OCI-LY3 (cell line): ENCODE data around the gene TUBGCP2.

Source experiments
- H2AFZ ChIP-seq: fragments of 200-600, 300-600 bp; shearing (Covaris generic); 2 replicates; pipeline ENCODE4 v1.6.0; 2014; ENCODE audit warnings: antibody characterized with exemption, low read depth, low read length
- H3K27ac ChIP-seq: fragments of 200-600, 300-600 bp; sonication (generic); 2 replicates; pipeline ENCODE4 v1.5.1; 2014; ENCODE audit warnings: mild to moderate bottlenecking, low read length, moderate library complexity, mixed read lengths
- H3K27me3 ChIP-seq: fragments of 200-600, 300-600 bp; sonication (generic); 2 replicates; pipeline ENCODE4 v1.6.1; 2014; ENCODE audit warnings: low read depth, low read length, mixed read lengths
- H3K36me3 ChIP-seq: fragments of 200-600, 300-600 bp; sonication (generic); replicated peaks from 2 replicates; pipeline ENCODE3; 2014; ENCODE audit warnings: low read depth, low read length, mixed read lengths
- H3K4me1 ChIP-seq: fragments of 300-600, 200-600 bp; sonication (generic); 2 replicates; pipeline ENCODE4 v1.6.1; 2014; ENCODE audit warnings: low read length, mixed read lengths
- H3K4me2 ChIP-seq: fragments of 200-600, 300-600 bp; sonication (generic); 2 replicates; pipeline ENCODE4 v1.6.1; 2014; ENCODE audit warnings: low read length, mixed read lengths
- H3K4me3 ChIP-seq: fragments of 300-600, 200-600 bp; sonication (generic); 2 replicates; pipeline ENCODE4 v1.5.1; 2014; ENCODE audit warnings: antibody characterized with exemption, mild to moderate bottlenecking, low read length, moderate library complexity
- H3K79me2 ChIP-seq: fragments of 300-600, 200-600 bp; shearing (Covaris generic); 2 replicates; pipeline ENCODE4 v1.6.1; 2014; ENCODE audit warnings: mild to moderate bottlenecking, low read length, mixed read lengths
- H3K9ac ChIP-seq: fragments of 300-600, 200-600 bp; shearing (Covaris generic); 2 replicates; pipeline ENCODE4 v1.6.0; 2014; ENCODE audit warnings: mild to moderate bottlenecking, low read length, moderate library complexity
- H3K9me3 ChIP-seq: fragments of 200-600, 300-600 bp; shearing (Covaris generic); 2 replicates; pipeline ENCODE4 v1.6.1; 2014; ENCODE audit warnings: low read length, mixed read lengths; ENCODE audit not compliant: insufficient read depth
- H4K20me1 ChIP-seq: fragments of 200-600, 300-600 bp; sonication (generic); 2 replicates; pipeline ENCODE4 v1.6.1; 2016; ENCODE audit warnings: low read length, mixed read lengths; ENCODE audit not compliant: insufficient read depth
- EZH2phosphoT487 ChIP-seq: fragments of 200-600 bp; shearing (Covaris generic); IDR thresholded peaks from 2 replicates; pipeline ENCODE4 v1.6.1; 2018; ENCODE audit warnings: antibody characterized with exemption, mixed run types, low read depth
- TF ChIP-seq, protein P1 (sequence below): fragments of 200-600, 300-600 bp; sonication (generic); IDR thresholded peaks from 2 replicates; pipeline ENCODE4 v1.5.1; 2014; ENCODE audit warnings: antibody characterized with exemption, low read length, low read depth

The TUBGCP2 gene

DNA sequence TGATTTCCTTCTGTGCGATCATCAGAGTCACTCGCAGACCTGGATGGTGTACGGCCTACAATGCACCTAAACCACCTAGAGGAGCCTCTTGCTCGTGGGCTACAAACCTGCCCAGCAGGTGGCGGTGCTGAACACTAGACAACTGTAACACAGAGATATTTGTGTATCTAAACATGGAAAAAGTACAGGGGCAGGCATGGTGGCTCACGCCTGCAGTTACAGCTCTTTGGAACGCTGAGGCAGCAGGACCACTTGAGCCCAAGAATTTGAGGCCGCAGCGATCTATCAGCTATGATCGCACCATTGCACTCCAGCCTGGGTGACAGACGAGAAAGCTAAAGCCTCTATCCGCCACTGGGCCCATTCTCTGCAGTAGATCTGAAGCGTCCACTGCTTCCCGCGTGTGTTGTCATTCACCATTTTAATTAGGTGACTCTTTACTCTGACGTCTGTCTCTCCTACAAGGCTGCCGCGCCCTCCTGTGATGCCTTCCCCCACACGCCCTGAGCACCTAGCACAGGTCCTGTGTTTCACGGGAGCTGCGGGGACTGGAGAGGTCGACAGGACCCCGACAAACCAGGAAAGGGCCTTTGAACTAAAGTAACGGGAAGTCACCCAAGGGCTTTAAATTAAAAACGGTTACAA lies 774 bp downstream of the TUBGCP2 start:
- Histone ChIP-seq H3K27ac (peak overlapping the region; percentile 88), H3K4me1 (peaks cover 27% of the 10 kb centered on the region), H2AFZ (no peak overlapping the region), H3K4me3 (peak overlapping the region; percentile 100), H3K36me3 (peaks cover 4% of the 10 kb centered on the region), H3K27me3 (no peaks in the 10 kb centered on the region), H3K79me2 (peaks cover 52% of the 10 kb centered on the region), H3K9me3 (no peaks in the 10 kb centered on the region), H3K9ac (peak overlapping the region; percentile 96), H3K4me2 (peak overlapping the region; percentile 79), H4K20me1 (peaks cover 4% of the 10 kb centered on the region)
- no peak for TF ChIP-seq EZH2phosphoT487
- TF ChIP-seq, protein P1, sequence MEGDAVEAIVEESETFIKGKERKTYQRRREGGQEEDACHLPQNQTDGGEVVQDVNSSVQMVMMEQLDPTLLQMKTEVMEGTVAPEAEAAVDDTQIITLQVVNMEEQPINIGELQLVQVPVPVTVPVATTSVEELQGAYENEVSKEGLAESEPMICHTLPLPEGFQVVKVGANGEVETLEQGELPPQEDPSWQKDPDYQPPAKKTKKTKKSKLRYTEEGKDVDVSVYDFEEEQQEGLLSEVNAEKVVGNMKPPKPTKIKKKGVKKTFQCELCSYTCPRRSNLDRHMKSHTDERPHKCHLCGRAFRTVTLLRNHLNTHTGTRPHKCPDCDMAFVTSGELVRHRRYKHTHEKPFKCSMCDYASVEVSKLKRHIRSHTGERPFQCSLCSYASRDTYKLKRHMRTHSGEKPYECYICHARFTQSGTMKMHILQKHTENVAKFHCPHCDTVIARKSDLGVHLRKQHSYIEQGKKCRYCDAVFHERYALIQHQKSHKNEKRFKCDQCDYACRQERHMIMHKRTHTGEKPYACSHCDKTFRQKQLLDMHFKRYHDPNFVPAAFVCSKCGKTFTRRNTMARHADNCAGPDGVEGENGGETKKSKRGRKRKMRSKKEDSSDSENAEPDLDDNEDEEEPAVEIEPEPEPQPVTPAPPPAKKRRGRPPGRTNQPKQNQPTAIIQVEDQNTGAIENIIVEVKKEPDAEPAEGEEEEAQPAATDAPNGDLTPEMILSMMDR, result peak; percentile 67

DNA sequence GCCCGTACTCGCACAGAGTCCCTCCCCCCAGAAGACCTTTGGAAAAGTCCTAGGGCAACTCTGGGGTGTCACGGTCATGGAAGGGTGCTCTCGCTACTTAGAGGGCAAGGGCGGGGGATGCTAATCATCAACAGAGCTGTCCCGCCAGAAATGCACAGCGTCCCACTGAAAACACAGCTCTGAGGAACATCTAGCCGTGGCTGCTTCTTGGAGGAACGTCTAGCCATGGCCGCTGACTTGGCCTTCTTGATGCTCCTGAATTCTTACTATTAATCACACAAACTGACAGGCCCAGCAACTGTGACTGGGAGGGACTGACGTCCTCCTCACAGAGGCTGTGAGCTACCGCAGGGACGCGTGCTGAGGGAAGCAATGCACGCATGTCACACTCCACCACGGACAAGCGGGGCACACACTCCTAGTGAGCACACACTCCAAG lies 1.7 kb downstream of the TUBGCP2 start:
- peak overlapping the region; percentile 100 for H3K4me3 ChIP-seq

DNA sequence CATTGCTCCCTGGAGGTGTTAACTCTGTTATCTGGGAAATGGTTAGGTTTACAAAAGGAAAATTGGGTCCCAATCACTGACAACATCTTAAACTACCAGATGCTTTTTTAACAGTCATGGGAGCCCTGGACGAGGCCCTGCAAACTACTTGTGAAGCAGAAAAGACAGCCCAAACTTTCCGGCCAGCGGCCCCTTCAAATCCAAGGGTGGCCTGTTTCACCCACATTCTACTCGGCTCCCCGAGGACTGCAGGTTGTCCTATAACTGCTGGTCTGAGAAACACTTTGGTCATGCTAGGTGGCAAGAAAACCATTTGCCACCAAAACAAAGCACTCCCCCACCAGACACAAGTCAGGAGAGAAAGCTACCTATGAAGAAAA lies 2.6 kb downstream of the TUBGCP2 start:
- Histone ChIP-seq H3K27me3 (no peaks in the 10 kb centered on the region), H3K36me3 (peaks cover 4% of the 10 kb centered on the region), H3K4me3 (peak overlapping the region; percentile 50), H4K20me1 (peaks cover 4% of the 10 kb centered on the region), H3K27ac (peak overlapping the region; percentile 90), H3K79me2 (peaks cover 52% of the 10 kb centered on the region), H2AFZ (no peak overlapping the region), H3K4me1 (peaks cover 27% of the 10 kb centered on the region), H3K9me3 (no peaks in the 10 kb centered on the region), H3K4me2 (peak overlapping the region; percentile 96), H3K9ac (peak overlapping the region; percentile 59; the same call in 1 of the 2 replicates)
- TF ChIP-seq, protein P1, result no peak

More for the DNA sequence above, 1.7 kb downstream of the TUBGCP2 start:
- peaks cover 4% of the 10 kb centered on the region for H3K36me3 ChIP-seq
- H3K27ac ChIP-seq, result no peak overlapping the region
- H3K9me3 ChIP-seq, result no peaks in the 10 kb centered on the region
- H3K4me1 ChIP-seq, result peaks cover 27% of the 10 kb centered on the region
- no peak overlapping the region for H2AFZ ChIP-seq
- TF ChIP-seq, protein P1, result no peak
- TF ChIP-seq EZH2phosphoT487, result no peak
- H3K9ac ChIP-seq, result no peak overlapping the region
- peak overlapping the region; percentile 79 for H3K4me2 ChIP-seq
- no peaks in the 10 kb centered on the region for H3K27me3 ChIP-seq
- H4K20me1 ChIP-seq, result peaks cover 4% of the 10 kb centered on the region
- peaks cover 52% of the 10 kb centered on the region for H3K79me2 ChIP-seq

DNA sequence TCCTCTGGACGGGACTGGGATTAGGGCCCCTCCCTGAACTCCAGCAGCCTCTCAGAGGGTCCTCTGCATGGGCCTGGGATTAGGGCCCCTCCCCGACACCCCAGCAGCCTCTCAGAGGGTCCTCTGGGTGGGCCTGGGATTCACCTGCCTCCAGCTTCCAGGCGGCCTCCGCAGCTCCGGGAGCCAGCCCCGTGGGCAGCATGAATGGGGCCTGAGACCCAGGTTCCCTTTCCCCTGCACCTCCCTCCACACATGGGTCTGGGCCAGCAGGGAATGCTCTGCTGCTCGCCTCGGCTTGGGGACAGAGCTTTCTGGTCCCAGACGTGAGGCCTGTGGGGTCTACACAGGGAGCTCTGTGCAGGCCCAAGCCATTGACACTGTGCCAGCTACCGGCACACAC lies 5.5 kb downstream of the TUBGCP2 start:
- peaks cover 47% of the 10 kb centered on the region for H3K79me2 ChIP-seq
- no peaks in the 10 kb centered on the region for H3K27me3 ChIP-seq
- H3K9me3 ChIP-seq, result no peaks in the 10 kb centered on the region
- no peaks in the 10 kb centered on the region; the same call in 1 of the 2 replicates for H4K20me1 ChIP-seq
- H3K36me3 ChIP-seq, result peaks cover 6% of the 10 kb centered on the region
- no peak overlapping the region for H3K27ac ChIP-seq
- H2AFZ ChIP-seq, result no peak overlapping the region
- no peak overlapping the region for H3K4me2 ChIP-seq
- TF ChIP-seq EZH2phosphoT487, result no peak
- TF ChIP-seq, protein P1, result no peak
- no peak overlapping the region for H3K9ac ChIP-seq
- H3K4me1 ChIP-seq, result peaks cover 24% of the 10 kb centered on the region
- no peak overlapping the region for H3K4me3 ChIP-seq
